T-helper 1 cell treated with Interleukin-12 subunit alpha and Interleukin-12 subunit beta and Interleukin-4 antibody, amounts not matched to agents 30 ng/mL and 1 ng/mL, for 36 hours (primary cell): Measurements from ENCODE around the gene TUBB4A. TPM values are rescaled to one million over a fixed set of nuclear protein-coding genes. Genes with fewer than 3 reads are reported as not detected.
"Not testable (repeated sequence)": the region's sequence is repeated elsewhere in the genome, so short reads cannot be mapped to it uniquely, and the experiment has no call there.

ENCODE experiments used
- intact Hi-C: fragments of 100-400 bp; cut with micrococcal nuclease; formaldehyde crosslinking; loops from one replicate; pipeline ENCODE4 v1.15.1; 2024
- total RNA-seq: library from RNA; stranded (reverse); gene quantifications from 2 replicates; pipeline ENCODE4 v1.2.3, GENCODE V29; 2022

TUBB4A gene
- total RNA-seq: 1.5 and 2.4 TPM in 2 replicates

- intact Hi-C loops: loop anchor here (1.0 kb wide), 1 partner anchor 13 kb away; no protein-coding TSS in a partner anchor
Observed at GRCh38 chr19:6501740-6502648, at the start of gene TUBB4A. Gene TUBB4A (minus strand): TSS chr19:6502309. CDS start chr19:6502212, 97 bp downstream.

DNA sequence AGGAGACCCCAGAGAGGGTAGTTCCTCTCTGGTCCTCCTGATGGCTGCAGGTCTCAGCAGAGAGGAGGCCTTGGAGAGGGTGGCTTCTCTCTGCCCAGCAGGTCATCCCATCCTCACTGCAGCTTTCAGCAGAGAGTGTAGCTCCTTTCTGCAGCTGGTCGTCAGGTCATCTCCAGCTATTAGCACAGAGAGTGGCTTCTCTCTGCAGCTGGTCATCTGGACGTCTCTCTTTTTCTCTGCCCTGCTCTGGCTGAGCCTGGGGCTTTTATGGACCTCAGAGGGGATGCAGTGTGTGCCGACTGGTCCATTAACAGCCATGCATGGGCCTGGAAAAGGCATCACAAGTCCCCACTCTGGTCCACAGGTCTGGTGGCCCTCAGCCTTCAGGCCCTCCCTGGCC, 49.0 kb upstream of the TUBB4A start:
- intact Hi-C loops: no loop called here

- intact Hi-C loops: not testable (repeated sequence)
Observed at GRCh38 chr19:6550679-6551078, 48.6 kb upstream of the TUBB4A start.

- intact Hi-C loops: no loop called here
Observed at GRCh38 chr19:6543866-6544347, 41.8 kb upstream of the TUBB4A start.

- intact Hi-C loops: no loop called here
Observed at GRCh38 chr19:6540918-6541689, 39.0 kb upstream of the TUBB4A start.

GRCh38 chr19:6539514-6539913, 37.4 kb upstream of the TUBB4A start:
- intact Hi-C loops: no loop called here

GRCh38 chr19:6535558-6536137, 33.5 kb upstream of the TUBB4A start:
- intact Hi-C loops: loop anchor here (1.0 to 2.0 kb wide), 4 partner anchors 19 to 237 kb away; partner anchors contain the start of genes CD70, GPR108 and VAV1

DNA sequence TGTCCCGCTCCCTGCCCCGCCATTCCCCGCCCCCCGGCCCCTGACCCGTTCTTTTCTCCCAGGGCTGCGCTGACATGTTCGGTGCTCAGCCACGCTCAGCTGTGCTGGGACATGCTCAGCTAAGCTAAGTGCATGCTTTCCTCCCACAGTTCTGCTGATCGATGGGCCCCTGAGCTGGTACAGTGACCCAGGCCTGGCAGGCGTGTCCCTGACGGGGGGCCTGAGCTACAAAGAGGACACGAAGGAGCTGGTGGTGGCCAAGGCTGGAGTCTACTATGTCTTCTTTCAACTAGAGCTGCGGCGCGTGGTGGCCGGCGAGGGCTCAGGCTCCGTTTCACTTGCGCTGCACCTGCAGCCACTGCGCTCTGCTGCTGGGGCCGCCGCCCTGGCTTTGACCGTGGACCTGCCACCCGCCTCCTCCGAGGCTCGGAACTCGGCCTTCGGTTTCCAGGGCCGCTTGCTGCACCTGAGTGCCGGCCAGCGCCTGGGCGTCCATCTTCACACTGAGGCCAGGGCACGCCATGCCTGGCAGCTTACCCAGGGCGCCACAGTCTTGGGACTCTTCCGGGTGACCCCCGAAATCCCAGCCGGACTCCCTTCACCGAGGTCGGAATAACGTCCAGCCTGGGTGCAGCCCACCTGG, 32.5 kb upstream of the TUBB4A start:
- intact Hi-C loops: loop anchor here (5.0 kb wide), 1 partner anchor 328 kb away; no protein-coding TSS in a partner anchor

GRCh38 chr19:6533746-6534418, 31.8 kb upstream of the TUBB4A start:
- intact Hi-C loops: loop anchor here (5.0 kb wide), 1 partner anchor 328 kb away; no protein-coding TSS in a partner anchor

DNA sequence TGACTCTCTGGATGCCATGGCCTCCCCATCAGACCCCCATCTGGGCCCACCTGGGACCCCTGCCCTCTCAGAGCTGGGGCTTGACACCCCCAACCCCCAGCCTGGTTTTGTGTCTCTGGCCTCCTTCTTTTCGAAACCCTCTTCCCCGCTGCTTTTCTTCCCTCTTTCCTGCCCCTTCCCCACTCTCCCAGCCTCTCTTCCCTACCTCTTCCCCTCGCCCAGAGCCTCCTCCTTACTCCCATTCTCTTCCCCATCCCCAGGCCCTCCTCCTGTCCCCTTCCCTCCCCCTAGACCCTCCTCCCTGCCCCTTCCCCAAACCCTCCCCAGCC, 30.9 kb upstream of the TUBB4A start:
- intact Hi-C loops: loop anchor here (5.0 kb wide), 1 partner anchor 329 kb away; no protein-coding TSS in a partner anchor

DNA sequence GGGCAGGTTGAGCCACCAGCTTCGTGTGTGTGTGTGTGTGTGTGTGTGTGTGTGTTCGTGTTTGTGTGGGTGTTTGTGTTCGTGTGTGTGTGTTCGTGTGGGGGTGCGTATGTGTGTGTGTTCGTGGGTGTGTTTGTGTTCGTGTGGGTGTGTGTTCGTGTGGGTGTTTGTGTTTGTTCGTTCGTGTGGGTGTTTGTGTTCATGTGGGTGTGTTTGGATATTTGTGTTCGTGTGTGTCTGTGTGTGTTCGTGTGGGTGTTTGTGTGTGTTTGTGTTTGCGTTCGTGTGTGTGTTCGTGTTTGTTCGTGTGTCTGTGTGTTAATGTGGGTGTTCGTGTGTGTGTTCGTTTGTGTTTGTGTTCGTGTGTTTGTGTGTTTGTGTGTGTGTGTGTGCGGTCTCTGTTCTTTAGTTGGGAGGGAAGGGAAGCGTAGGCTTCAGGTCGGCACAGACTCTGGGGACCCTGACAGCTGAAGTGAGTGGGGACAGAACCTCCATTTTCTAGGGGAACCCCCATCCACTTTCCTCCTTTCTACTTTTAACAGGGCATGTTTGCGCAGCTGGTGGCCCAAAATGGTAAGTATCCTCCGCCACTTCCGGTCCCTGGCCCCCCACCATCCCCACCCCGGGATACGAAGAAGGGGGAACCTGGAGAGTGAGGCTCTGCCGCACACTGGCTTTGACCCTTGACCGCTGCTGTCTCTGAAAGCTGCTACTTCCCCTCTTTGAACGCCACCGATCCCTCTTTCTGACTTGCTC, 30.3 kb upstream of the TUBB4A start:
- intact Hi-C loops: loop anchor here (5.0 kb wide), 1 partner anchor 330 kb away; no protein-coding TSS in a partner anchor

GRCh38 chr19:6531956-6532243, 29.8 kb upstream of the TUBB4A start:
- intact Hi-C loops: loop anchor here (2.0 to 5.0 kb wide), 3 partner anchors 15 to 330 kb away; partner anchors contain the start of gene SH2D3A

- intact Hi-C loops: loop anchor here (2.0 to 5.0 kb wide), 3 partner anchors 15 to 331 kb away; partner anchors contain the start of gene SH2D3A
Observed at GRCh38 chr19:6531163-6531955, 29.2 kb upstream of the TUBB4A start.

DNA sequence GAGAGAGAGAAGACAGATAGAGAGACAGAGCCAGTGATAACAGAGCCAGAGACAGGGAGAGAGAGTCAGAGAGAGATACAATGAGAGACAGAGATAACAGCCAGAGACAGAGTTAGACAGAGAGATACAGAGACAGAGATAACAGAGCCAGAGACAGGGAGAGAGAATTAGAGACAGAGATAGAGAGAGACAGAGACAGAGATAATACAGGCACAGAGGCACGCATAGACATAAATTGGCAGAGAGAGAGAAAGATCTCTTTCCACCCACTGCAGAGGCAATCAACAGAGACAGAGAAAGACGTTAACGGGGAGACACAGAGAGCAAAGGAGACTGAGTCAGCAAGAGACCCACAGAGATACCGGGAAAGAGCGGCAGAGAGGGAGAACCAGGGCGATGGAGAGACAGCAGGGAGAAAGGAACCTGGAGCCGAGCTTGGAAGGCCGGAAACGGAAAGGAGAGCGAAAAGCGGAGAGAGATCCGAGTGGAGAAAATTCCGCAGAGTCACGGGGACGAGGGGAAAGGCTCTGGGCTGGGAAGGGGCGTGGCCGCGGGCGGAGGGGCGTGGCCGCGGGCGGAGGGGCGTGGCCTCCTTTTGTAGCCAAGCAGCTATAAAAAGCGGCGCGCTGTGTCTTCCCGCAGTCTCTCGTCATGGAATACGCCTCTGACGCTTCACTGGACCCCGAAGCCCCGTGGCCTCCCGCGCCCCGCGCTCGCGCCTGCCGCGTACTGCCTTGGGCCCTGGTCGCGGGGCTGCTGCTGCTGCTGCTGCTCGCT, 28.5 kb upstream of the TUBB4A start, which contains the start of gene TNFSF9:
Gene TNFSF9 (plus strand): TSS at position 641 of the 777 bp plus-strand sequence. CDS start 11 bp downstream, at position 652.
- intact Hi-C loops: loop anchor here (2.0 to 5.0 kb wide), 3 partner anchors 14 to 332 kb away; partner anchors contain the start of gene SH2D3A

DNA sequence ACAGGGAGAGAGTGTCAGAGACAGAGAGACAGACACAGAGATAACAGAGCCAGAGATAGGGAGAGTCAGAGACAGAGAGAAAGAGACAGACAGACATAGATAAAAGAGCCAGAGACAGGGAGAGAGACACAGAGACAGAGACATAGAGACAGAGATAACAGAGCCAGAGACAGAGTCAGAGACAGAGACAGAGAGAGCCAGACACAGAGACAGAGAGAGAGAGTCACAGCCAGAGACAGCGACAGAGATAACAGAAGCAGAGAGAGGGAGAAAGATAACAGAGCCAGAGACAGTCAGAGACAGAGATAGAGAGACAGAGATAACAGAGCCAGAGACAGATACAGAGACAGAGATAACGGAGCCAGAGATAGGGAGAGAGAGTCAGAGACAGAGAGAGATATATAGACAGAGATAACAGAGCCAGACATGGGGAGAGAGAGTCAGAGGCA, 27.9 kb upstream of the TUBB4A start:
- intact Hi-C loops: loop anchor here (2.0 to 5.0 kb wide), 3 partner anchors 13 to 332 kb away; partner anchors contain the start of gene SH2D3A

- intact Hi-C loops: no loop called here
Observed at GRCh38 chr19:6529351-6529750, 27.2 kb upstream of the TUBB4A start.

DNA sequence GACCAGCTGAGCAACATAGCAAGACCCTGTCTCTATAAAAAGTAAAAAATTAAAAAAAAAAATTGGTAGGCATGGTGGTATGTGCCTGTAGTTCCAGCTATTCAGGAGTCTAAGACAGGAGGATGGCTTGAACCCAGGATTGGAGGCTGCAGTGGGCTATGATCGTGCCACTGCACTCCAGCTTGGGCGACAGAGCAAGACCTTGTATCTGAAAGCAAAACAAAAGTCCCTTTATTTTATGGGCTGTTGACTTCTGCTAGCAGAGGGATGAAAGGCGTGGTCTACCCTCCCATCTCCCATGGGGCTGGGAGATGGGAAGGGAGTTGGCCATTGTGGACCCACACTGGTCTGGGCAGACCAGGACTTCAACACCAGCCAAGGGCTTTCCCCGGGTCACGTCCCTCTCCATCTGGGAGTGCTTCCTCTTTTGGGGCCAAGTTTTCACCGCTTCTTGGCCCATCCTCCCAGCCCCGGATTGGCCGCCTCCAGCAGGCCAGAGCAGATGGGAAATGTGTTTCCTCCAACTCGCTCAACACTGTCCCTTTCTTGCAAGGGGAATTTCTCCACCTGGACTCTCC, 26.5 kb upstream of the TUBB4A start:
- intact Hi-C loops: no loop called here
